Endodermal cell (in vitro differentiated cells): ENCODE data around the gene CTCFL. TPM values are rescaled to one million over a fixed set of nuclear protein-coding genes. Genes with fewer than 3 reads are reported as not detected.

Source experiments
- DNase-seq: peaks from one replicate; pipeline ENCODE4 v3.0.0-alpha.2; 2017
- H3K27ac ChIP-seq: 2 replicates; pipeline ENCODE4 v1.5.1; 2013; ENCODE audit warnings: mild to moderate bottlenecking, low read depth, low read length, moderate library complexity
- H3K27me3 ChIP-seq: 2 replicates; pipeline ENCODE4 v1.6.1; 2013; ENCODE audit warnings: mild to moderate bottlenecking, low read length, moderate library complexity; ENCODE audit not compliant: insufficient read depth, control insufficient read depth, poor library complexity, severe bottlenecking
- H3K36me3 ChIP-seq: 2 replicates; pipeline ENCODE4 v1.7.0; 2013; ENCODE audit warnings: mild to moderate bottlenecking, low read length, moderate library complexity; ENCODE audit not compliant: control insufficient read depth, insufficient read depth
- H3K4me1 ChIP-seq: one replicate; pipeline ENCODE4 v1.7.0; 2013; ENCODE audit warnings: low read length; ENCODE audit not compliant: control insufficient read depth, insufficient read depth
- H3K4me3 ChIP-seq: 2 replicates; pipeline ENCODE4 v1.5.1; 2013; ENCODE audit warnings: mild to moderate bottlenecking, low read length, moderate library complexity
- H3K9ac ChIP-seq: 2 replicates; pipeline ENCODE4 v1.6.1; 2013; ENCODE audit warnings: mild to moderate bottlenecking, low read length, moderate library complexity; ENCODE audit not compliant: poor library complexity, severe bottlenecking; ENCODE audit errors: extremely low read depth
- H3K9me3 ChIP-seq: 2 replicates; pipeline ENCODE4 v1.6.1; 2013; ENCODE audit warnings: mild to moderate bottlenecking, low read length, moderate library complexity; ENCODE audit not compliant: control insufficient read depth
- H3K27ac Mint-ChIP-seq: 2 replicates; pipeline ENCODE4 v1.8.0; 2020; ENCODE audit warnings: mixed read lengths
- H3K27me3 Mint-ChIP-seq: 2 replicates; pipeline ENCODE4 v1.8.0; 2021; ENCODE audit warnings: mild to moderate bottlenecking, mixed read lengths; ENCODE audit not compliant: insufficient read depth
- H3K36me3 Mint-ChIP-seq: 2 replicates; pipeline ENCODE4 v1.8.0; 2020; ENCODE audit warnings: low read depth, mixed read lengths
- H3K4me1 Mint-ChIP-seq: 2 replicates; pipeline ENCODE4 v1.8.0; 2020; ENCODE audit warnings: mixed read lengths
- H3K4me3 Mint-ChIP-seq: 2 replicates; pipeline ENCODE4 v1.8.0; 2020; ENCODE audit warnings: mild to moderate bottlenecking, moderate library complexity, mixed read lengths
- H3K9me3 Mint-ChIP-seq: 2 replicates; pipeline ENCODE4 v1.8.0; 2020; ENCODE audit warnings: mild to moderate bottlenecking, mixed read lengths
- WGBS, 2 experiments: methylation state at CpG; one replicate each; pipeline versions ENCODE4 v1.1.5 to v1.1.7; 2013; ENCODE audit warnings: missing lambda C conversion rate in 2 of 2, mixed read lengths in 1 of 2; ENCODE audit not compliant: insufficient coverage in 1 of 2, insufficient read length in 1 of 2; 5-methylcytosine and 5-hydroxymethylcytosine counted together
- total RNA-seq, 2 donors: library from RNA; stranded (reverse); fragmentation: NEBNext Ultra II Directional in 1 of 2; extraction: Animal tissue kit (Norgen Biotek cat#: 25700) in 1 of 2; gene quantifications; 2 replicates in 1 of 2; 3 replicates in 1 of 2; pipeline ENCODE4 v1.2.1, GENCODE V29; 2021
- TF ChIP-seq, protein P1 (sequence below): fragments of 200-600 bp; sonication (generic); conservative IDR thresholded peaks from 2 replicates; pipeline ENCODE4 v1.5.0; 2021; ENCODE audit warnings: antibody characterized with exemption, mild to moderate bottlenecking

Gene CTCFL
- total RNA-seq, 2 donors from 2014 or later: 0.33 to 1.4 TPM

DNA sequence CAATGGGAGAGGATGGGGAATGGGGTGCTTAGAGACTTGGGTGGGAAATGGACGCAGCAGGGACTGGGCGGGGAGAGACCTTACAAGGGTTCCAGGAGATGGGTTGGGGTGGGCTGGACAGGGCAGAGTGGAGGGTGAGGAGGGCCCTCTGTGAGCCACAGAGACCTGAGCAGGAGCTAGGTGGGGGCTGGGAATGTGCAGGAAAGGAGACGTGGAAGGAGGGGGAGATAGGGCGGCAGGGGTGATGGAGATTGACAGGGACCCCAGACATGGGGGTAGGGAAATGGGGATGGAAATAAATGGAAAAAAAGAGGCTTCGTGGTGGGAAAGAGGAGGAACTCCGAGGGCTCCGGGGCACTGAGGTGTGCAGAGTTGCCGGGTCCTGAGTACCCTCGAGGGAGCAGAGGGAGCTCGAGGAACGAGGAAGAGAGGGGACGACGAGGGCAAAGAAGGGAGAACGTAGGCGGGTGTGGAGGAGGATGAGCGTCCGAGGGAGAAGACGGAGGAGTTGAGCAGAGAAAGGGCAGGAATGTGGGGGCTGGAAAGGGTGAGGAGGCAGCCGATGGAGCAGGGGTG lies 2.0 kb upstream of the CTCFL start:
- no peaks in the 10 kb centered on the region for H3K27me3 ChIP-seq

DNA sequence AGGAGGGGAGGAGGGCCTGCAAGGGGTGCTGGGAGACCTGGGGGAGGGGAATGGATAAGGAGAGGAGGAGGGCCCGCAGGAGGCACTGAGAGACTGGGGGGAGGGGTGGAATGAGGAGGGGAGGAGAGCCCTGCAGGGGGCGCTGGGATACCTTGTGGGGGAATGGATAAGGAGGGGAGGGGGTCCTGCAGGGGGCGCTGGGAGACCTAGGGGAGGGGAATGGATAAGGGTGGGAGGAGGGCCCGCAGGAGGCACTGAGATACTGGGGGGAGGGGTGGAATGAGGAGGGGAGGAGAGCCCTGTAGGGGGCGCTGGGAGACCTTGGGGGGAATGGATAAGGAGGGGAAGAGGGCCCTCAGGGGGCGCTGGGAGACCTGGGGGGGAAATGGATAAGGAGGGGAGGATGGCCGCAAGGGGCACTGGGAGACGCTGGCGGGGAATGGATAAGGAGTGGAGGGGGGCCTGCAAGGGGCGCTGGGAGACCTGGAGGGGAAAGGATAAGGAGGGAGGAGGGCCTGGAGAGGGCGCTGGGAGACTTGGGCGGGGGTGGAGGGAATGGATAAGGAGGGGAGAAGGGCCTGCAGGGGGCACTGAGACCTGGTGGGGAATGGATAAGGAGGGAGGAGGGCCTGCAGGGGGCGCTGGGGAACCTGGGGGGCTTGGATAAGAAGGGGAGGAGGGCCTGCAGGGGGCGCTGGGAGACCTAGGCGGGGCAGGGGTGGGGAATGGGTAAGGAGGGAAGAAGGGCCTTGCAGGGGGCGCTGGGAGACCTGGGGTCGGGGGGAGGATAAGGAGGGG lies 1.3 kb upstream of the CTCFL start:
- peak; percentile 79 for DNase-seq

More for the DNA sequence above, 2.0 kb upstream of the CTCFL start:
- Mint-ChIP-seq H3K27ac (no peak overlapping the region), H3K4me1 (no peaks in the 10 kb centered on the region), H3K4me3 (no peak overlapping the region), H3K27me3 (no peaks in the 10 kb centered on the region), H3K9me3 (no peaks in the 10 kb centered on the region), H3K36me3 (no peaks in the 10 kb centered on the region)
- H3K9me3 ChIP-seq: no peaks in the 10 kb centered on the region
- H3K27ac ChIP-seq: no peak overlapping the region
- H3K4me3 ChIP-seq: no peak overlapping the region
- no peak overlapping the region for H3K9ac ChIP-seq
- 86 to 93% methylated on average over 14 to 19 of the region's 19 CpGs for WGBS, 2 experiments
- TF ChIP-seq, protein P1, sequence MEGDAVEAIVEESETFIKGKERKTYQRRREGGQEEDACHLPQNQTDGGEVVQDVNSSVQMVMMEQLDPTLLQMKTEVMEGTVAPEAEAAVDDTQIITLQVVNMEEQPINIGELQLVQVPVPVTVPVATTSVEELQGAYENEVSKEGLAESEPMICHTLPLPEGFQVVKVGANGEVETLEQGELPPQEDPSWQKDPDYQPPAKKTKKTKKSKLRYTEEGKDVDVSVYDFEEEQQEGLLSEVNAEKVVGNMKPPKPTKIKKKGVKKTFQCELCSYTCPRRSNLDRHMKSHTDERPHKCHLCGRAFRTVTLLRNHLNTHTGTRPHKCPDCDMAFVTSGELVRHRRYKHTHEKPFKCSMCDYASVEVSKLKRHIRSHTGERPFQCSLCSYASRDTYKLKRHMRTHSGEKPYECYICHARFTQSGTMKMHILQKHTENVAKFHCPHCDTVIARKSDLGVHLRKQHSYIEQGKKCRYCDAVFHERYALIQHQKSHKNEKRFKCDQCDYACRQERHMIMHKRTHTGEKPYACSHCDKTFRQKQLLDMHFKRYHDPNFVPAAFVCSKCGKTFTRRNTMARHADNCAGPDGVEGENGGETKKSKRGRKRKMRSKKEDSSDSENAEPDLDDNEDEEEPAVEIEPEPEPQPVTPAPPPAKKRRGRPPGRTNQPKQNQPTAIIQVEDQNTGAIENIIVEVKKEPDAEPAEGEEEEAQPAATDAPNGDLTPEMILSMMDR: peak; percentile 7
- no peaks in the 10 kb centered on the region for H3K36me3 ChIP-seq
- DNase-seq: no peak
- no peaks in the 10 kb centered on the region for H3K4me1 ChIP-seq

DNA sequence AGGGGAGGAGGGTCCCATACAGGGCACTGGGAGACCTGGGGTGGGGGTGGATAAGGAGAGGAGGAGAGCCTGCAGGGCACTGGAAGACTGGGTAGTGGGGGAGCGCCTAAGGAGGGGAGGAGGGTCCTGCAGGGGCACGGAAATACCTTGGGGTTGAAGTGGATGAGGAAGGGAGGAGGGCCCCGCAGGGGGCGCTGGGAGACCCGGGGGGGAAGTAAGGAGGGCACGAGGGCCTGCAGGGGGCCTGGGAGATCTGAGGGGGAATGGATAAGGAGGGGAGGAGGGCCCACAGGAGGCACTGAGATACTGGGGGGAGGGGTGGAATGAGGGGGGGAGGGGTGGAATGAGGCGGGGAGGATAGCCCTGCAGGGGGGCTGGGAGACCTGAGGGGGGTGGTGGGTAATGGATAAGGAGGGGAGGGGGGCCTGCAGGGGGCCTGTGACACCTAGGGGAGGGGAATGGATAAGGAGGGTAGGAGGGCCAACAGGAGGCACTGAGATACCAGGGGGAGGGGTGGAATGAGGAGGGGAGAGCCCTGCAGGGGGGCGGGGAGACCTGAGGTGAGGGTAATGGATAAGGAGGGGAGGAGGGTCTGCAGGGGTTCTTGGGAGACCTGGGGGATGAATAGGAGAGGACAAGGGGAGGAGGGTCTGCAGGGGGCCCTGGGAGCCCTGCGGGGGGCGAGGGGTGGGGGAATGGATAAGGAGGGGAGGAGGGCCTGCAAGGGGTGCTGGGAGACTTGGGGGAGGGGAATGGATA lies 567 bp upstream of the CTCFL start:
- no peak for DNase-seq
- Histone ChIP-seq H3K9me3 (no peaks in the 10 kb centered on the region), H3K36me3 (no peaks in the 10 kb centered on the region), H3K4me3 (no peak overlapping the region), H3K4me1 (no peaks in the 10 kb centered on the region), H3K27ac (no peak overlapping the region), H3K9ac (no peak overlapping the region), H3K27me3 (no peaks in the 10 kb centered on the region)
- Mint-ChIP-seq H3K27ac (no peak overlapping the region), H3K4me1 (no peaks in the 10 kb centered on the region), H3K9me3 (no peaks in the 10 kb centered on the region), H3K36me3 (no peaks in the 10 kb centered on the region), H3K4me3 (no peak overlapping the region), H3K27me3 (no peaks in the 10 kb centered on the region)
- 86% methylated on average over 8 of the region's 10 CpGs; no CpG with 5 or more reads in 1 of the 2 experiments for WGBS, 2 experiments
- TF ChIP-seq, protein P1: no peak

More for the DNA sequence above, 1.3 kb upstream of the CTCFL start:
- TF ChIP-seq, protein P1: peak; percentile 56
- WGBS, 2 experiments: 73 to 87% methylated on average over 4 to 16 of the region's 17 CpGs
- no peaks in the 10 kb centered on the region for H3K27me3 ChIP-seq
- no peak overlapping the region for H3K9ac ChIP-seq
- H3K4me3 Mint-ChIP-seq: no peak overlapping the region
- no peaks in the 10 kb centered on the region for H3K36me3 ChIP-seq
- H3K4me3 ChIP-seq: no peak overlapping the region
- no peak overlapping the region for H3K27ac Mint-ChIP-seq
- no peaks in the 10 kb centered on the region for H3K4me1 ChIP-seq
- no peaks in the 10 kb centered on the region for H3K4me1 Mint-ChIP-seq
- H3K27me3 Mint-ChIP-seq: no peaks in the 10 kb centered on the region
- no peaks in the 10 kb centered on the region for H3K9me3 Mint-ChIP-seq
- H3K36me3 Mint-ChIP-seq: no peaks in the 10 kb centered on the region
- no peak overlapping the region for H3K27ac ChIP-seq
- H3K9me3 ChIP-seq: no peaks in the 10 kb centered on the region
